Inferior parietal cortex (tissue), 1 donor: ENCODE data around the gene LUC7L2.
A peak's percentile ranks its signal among the peaks of the same experiment; 100 is the strongest.
"Not testable (repeated sequence)": the region's sequence is repeated elsewhere in the genome, so short reads cannot be mapped to it uniquely, and the experiment has no call there.

Experiments
- DNase-seq: peaks from one replicate; pipeline ENCODE4 v3.0.0-alpha.2; 2016; ENCODE audit errors: extremely low spot score

LUC7L2 gene, protein sequence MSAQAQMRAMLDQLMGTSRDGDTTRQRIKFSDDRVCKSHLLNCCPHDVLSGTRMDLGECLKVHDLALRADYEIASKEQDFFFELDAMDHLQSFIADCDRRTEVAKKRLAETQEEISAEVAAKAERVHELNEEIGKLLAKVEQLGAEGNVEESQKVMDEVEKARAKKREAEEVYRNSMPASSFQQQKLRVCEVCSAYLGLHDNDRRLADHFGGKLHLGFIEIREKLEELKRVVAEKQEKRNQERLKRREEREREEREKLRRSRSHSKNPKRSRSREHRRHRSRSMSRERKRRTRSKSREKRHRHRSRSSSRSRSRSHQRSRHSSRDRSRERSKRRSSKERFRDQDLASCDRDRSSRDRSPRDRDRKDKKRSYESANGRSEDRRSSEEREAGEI

DNA sequence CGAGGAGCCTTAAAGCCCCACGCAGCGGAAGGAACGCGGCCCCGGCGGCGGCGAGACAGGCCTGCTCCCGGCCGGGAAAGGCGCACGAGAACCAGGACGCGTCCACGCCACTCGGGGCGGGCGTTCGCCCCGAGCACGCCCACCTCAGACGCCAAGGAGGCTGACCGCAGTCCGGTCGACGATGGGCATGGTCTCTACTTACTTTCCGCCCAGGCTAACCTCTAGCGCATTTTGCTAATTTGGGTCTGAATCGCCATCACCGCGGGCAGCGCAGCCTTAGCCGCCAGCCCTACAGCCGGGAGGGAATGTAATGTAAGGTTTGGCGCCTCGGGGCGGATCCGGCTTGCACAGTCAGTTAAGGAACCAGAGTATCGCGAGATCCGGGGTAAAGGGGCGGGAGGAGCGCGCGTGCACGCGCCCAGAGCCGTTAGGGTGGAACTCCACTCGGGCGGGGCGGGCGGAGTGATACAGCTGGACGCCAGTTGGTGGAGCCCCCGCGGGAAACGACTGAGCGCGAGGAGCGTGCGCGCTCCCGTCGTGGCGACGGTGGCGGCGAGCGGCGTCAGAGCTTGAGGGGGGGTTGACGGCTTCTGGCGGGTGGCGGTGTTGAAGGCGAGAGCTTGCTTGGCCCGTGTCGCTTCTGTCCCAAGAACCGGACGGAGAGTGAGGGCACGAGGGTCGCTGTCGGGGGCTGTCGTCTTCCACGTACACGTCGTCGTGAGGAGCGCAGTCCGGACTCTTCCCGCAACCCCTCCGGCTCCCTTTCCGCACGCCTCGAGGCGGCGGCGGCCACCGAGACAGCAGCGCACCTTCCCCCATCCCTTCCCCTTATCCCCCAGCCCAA lies at the start of gene LUC7L2:
TSS of gene LUC7L2 (plus strand) at position 529 of the 844 bp plus-strand sequence. CDS start 368 bp downstream, outside the sequence.
- DNase-seq = peak; percentile 98

DNA sequence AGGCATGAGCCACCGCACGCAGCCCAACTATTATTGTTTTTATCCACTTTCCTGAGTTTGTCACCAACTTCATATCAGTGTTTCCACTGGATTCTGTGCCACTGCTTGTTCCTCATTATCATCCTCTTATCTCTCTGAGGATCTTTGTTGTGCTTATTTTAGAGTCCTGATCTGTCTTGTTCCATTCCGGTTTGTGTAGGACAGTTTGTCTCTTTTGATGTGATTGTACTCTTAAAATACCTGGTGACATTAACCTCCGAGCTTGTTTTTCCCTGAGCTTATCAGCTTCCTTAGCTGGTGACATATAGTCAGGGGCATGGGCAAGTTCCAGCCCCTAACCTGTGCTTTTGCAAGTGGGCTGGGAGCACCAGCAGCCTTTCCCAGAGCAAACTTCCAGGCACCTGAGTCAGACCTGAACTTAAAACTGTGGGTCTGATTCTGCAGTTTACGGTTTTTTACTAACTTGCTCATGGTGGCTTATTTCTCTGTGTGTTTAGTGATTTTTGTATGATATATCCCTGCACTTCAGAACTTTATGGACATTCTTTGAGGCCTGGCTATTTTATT lies 41.7 kb upstream of the LUC7L2 start:
- no peak for DNase-seq

DNA sequence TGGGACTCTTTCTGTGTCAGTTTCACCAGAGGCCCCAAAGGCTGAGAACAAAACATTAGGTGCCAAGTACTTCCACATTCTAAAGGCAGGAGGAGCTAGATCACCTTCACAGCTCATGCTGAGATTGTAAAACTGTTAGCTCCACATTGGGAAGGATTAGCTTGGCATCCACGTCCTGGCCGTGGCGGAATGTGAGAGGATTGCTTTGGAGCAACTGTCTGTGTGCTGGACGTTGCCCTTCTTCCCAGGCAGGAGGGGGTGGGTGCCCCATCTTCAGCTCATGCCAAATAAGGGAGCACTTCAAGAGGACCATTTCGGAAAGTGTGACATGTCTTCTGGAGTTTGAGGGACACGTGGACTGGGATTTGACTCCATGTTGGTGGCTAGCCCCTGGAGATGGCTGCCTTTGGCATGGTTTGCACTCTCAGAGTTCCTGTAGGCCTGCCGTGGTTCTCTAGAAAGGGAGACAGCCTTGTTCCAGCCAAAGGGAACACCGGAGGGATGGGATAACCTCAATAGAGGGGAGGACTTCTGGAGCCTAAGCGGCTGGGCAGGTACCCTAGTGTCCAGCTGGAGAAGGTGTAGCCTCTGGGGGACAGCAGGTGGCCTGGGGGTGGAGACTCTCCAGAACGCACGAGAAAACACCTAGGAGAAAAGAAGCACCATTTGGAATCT lies 38.5 kb upstream of the LUC7L2 start:
- DNase-seq = no peak

DNA sequence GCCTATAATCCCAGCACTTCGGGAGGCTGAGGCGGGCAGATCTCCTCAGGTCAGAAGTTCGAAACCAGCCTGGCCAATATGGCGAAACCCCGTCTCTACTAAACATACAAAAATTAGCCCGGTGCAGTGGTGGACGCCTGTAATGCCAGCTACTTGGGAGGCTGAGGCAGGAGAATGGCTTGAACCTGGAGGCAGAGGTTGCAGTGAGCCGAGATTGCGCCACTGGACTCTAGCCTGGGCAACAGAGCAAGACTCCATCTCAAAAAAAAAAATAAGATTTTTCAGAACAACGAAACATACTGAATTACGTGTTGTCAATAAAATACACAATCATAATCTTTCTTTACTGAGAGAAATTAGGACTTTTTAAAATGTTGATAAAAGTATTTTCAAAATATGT lies 35.0 kb upstream of the LUC7L2 start:
- DNase-seq = not testable (repeated sequence)

DNA sequence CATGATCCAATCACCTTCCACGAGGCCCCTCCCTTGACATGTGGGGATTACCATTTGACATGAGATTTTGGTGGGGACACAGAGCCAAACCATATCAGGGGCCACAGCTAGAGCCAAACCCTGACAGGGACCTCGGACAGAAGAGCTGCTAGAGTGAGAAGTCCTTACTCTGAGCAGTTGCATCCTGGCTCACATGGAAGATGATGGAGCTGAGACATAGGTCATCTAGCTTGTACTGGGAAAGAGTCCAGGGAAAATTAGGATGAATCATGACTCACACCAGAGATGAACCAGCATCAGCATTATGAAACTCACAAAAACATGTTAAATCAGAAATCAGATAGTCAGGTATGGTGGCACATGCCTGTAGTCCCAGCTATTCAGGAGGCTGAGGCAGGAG lies 31.3 kb upstream of the LUC7L2 start:
- DNase-seq = peak; percentile 17

DNA sequence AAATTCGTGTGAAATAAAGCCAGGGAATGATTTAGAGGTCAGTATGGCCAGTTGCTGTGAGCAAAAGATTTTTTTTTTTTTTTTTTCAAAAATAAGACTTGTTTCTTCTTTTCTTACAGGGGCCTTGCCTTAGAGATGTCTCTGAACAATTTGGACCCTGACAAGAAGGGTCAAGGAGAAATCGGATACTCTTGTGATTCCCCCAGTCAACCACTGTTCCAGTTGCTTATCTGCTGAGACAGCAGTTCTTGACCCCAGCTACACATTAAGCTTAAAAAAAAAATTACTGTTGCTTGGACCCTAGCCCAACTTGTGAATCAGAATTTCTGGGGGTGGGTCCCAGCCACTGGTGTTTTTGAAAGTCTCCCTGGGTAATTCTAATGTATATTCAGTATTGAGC lies 30.6 kb upstream of the LUC7L2 start:
- DNase-seq = no peak

DNA sequence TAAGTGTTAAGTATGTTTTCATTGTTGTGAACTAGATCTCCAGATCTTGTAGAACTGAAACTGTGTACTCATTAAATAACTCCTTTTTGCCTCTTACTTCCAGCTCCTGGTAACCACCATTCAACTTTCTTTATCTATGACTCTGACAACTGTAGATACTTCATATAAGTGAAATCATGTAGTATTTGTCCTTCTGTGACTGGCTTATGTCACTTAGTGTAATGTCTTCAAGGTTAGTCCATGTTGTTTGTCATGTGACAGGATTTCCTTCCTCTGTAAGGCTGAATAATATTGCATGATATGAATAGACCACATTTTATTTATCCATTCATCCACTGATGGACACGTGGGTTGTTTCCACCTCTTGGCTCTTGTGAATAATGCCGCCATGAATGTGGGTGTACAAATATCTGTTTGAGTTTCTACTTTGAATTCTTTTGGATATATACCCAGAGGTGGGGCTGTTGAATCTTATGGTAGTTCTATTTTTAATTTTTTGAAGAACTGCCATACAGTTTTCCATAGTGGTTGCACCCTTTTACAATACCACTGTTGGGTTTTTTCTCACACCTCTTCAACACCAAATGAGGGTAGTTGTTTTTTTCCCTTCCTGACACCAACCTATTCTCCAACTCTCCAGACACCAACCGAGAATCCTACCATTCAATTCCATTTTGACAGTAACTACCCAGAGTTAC lies 29.2 kb upstream of the LUC7L2 start:
- no peak for DNase-seq

DNA sequence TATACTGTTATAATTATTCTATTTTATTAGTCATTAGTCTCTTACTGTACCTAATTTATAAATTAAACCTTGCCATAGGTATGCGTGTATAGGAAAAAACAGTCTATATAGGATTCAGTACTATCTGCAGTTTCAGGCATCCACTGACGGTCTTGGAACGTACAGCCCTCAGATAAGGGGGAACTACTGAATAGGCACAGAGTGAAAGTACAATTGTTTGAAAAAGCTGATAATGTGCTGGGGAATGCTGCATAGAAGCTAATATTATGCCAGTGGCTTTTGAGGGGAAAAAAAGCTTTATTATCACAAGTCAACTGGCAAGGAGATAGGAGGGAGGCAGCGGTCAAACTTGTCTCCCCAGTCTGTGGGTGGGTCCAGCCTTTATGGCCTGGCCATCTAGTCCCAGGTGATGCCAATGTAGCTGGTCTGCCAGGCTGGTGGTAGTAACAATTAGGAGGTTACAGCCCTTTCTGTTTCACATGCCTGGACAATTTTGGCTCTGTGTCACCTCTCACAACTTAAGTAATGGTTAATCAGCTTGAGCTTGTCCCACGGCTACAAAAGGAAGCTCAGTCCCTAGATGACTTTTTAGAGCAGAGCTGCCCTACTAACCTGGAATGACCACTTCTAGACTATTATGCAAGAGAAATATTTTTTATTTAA lies 26.9 kb upstream of the LUC7L2 start:
- DNase-seq = no peak

DNA sequence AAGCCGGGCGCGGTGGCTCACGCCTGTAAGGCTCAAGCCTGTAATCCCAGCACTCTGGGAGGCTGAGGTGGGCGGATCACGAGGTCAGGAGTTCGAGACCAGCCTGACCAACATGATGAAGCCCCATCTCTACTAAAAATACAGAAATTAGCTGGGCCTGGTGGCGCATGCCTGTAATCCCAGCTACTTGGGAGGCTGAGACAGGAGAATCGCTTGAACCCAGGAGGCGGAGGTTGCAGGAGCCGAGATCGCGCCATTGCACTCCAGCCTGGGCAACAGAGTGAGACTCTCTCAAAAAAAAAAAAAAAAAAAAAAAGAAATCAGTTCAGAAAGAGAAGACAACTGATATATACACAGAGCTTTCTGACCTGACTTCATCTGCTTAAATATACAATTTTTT lies 26.3 kb upstream of the LUC7L2 start:
- DNase-seq = not testable (repeated sequence)

DNA sequence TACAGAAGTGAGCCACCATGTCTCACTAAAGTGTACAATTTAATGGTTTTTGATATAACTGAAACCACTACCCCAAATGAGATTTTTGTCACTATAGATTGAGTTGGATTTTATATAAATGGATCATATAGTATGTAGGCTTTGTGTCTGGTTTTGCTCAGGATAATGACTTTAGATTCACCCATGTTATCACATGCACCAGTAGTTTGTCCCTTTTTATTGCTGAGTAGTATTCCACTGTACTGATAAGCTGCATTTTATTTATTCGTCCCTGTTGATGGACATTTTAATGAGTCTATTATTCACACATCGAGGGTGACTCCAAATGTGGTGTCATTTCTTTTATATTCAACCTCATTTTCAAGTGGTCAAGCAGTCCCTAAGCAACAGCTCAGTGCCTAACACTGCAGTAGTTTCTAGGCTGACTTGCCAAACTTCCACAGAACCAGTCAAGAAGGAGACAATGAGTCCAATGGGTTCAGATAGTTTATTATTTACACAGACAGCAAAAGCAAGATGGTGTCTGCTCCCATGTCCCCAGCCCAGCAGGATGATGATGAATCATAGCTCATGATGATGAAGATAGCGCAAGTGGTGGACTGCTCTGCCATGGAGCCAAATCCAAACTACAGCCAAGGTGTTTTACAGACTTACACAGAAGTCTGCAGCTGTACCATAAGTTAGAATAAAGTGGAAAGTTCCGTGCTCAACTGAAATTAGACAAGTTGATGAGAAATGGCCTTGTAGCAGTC lies 25.1 kb upstream of the LUC7L2 start:
- no peak for DNase-seq

DNA sequence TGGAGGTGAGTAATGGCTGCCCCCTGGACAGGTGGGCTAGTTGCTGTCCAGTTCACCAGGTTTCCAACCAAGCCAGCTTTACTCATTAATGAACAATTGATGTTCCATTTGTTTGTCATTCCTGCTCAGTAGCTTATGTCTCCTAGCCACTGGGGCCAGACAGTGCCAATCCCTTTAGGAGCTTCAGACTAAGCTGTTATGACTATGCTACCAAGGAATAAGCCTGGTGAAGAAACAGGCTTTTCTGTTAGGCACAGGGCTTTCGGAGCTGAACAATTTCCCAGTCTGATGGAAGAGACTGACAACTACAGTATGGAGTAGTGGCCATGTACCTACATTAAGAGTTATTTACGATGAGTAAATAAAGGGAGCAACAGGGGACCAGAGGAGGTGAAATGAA lies 20.7 kb upstream of the LUC7L2 start:
- no peak for DNase-seq

DNA sequence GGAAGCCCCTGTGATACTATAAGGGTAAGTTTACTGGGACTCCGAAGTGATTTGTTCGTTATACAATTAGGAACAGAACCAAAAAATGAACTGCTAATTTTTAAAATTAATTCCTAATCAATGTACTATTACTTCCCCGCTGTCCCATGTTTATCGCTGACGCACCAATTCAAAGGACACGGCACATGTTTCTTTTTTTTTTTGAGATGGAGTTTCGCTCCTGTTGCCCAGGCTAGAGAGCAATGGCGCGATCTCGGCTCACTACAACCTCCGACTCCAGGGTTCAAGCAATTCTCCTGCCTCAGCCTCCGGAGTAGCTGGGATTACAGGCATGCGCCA lies 20.0 kb upstream of the LUC7L2 start:
- no peak for DNase-seq

DNA sequence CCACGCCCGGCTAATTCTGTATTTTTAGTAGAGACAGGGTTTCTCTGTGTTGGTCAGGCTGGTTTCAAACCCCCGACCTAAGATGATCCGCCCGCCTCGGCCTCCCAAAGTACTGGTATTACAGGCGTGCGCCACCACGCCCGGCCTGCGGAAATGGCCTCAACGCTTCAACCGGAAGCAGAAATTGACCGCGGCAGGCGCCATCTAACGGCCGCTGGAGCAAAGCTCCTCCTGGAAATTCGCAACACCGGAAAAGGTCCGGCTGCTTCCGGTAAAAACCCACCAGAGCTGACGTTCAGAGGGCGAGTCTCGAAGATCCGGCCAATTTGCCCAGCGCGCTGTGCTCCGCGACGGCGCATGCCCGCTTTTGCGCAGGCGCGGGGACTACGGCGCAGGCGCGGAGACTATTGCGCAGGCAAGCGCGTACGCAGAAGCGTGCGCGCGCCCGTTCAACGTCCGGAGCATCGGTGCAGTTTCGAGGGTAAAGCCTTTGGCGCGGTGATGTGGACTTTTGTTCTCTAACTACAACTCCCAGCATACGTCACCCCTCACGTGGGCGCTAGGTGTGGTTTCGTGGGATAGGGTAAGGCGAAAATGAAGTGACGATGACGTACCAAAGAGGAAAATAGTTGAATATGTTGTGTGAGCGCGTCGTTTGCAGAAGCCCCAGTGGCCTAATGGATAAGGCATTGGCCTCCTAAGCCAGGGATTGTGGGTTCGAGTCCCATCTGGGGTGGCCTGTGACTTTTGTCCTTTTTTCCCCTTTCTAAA lies 19.5 kb upstream of the LUC7L2 start:
- DNase-seq = peak; percentile 100

DNA sequence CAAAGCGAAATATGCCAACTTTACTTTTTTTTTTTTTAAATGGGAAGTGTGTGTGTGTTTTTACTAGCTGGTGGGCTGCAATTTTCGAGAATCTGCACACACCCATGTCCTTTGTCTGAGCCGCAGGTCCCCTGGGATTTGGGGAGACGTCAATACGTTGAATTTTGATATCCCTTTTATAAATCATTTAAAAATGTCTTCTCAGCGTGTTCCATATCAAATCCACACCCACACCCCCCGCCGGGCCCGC lies 19.0 kb upstream of the LUC7L2 start:
- no peak for DNase-seq

DNA sequence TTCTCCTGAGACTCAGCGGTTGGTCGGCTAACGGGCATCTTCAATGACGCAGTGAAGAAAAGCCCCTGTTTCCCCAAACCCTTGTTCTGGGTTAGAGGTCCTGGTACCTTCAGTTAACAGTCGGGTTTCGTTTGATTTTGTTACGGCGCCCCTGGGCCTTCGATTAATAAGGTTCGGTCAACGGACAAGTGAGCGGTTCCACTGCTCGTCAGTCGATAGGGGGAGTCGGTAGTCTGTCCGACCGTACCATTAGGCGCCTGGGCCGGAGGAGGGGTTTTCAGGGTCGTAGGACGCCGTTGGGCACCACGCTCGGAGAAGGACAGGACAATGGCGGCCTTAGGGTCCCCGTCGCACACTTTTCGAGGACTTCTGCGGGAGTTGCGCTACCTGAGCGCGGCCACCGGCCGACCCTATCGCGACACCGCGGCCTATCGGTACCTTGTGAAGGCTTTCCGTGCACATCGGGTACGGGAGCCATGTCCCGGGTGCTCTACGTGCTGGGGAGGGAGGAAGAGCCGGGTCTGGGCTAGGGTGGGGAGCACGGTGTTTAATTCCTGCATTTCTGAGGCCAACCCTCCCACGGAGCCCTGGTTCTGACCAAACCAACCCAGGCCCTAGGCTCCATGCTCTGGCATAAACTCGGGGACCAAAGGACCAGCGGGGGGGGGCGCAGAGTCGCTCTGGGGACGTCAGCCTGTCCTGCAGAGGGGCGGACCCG lies 18.5 kb upstream of the LUC7L2 start, which contains the start of gene FMC1:
TSS of gene FMC1 (plus strand) at position 280 of the 718 bp plus-strand sequence. CDS start at position 328, 48 bp downstream.
- DNase-seq = peak; percentile 92

DNA sequence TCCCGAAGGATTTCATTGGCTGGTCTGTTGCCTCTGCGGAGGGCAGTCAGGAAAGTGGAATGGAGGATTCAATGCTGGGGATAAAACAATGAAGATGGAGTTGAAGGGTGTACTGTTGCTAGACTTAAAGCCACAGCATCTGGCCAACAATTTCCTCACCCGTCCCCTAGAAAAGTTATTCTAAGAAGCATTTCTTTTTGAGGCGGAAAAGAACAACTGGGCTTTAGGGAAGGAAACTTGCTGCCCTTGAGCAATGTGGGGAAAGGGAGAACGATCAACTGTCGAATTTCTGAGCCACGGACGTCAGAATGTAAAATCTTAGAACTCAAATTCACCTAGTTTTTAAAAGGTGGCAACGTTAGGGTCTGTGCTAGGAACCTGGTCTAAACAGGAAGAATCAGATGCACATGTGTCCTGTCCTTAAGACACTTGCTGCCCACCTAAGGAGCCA lies 17.9 kb upstream of the LUC7L2 start:
- no peak for DNase-seq

DNA sequence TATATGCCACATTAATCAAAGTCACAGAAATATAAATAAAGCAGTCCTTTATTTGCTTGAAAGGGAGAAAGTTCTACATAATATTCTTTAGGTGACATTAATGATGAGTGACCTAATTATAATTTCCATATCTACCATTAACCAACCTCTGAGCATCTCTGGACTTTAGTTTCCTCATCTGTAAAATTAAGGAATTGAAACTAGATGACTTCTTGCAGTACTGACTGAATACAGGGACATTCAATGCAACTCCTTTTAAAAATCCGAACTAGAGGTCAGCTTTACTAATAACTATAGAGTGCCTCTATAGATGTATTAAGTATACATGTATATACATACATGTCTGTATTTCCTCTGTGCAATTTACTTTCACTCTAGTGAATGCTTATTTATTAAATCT lies 14.7 kb upstream of the LUC7L2 start:
- DNase-seq = no peak

DNA sequence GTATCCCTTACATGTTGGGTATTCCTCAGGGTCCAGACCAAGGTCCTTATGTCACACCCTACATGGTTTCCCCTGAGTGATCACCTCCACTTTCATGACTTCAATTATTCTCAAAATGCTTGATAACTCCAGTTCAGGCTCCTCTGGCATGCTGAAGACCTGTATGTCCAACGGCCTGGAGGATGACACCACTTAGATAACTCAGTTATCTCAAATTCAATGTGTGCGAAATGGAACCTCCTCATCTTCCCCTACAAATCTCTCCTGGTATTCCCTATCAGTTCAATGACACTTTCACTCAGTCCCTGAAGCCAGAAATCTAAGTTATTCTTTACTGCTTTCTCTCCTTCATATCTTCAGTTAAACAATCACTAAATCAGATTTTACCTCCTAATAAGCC lies 8.7 kb upstream of the LUC7L2 start:
- no peak for DNase-seq

DNA sequence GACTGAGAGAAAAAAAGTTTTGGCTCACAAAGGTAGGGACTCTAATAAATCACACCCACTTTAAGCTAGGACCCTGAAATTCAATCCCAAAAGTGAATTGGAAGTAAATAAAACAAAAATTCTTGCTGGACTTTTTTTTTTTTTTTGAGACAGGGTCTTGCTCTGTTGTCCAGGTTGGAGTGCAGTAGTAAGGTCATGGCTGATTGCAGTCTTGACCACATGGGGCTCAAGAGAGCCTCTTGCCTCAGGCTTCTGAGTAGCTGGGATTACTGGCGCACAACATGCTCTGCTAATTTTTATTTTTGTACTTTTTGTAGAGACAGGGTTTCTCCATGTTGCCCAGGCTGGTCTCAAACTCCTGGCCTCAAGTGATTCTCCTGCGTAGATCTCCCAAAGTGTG lies 5.0 kb upstream of the LUC7L2 start:
- no peak for DNase-seq
